ENCODE measurements around the gene ENTPD6. TPM values are rescaled to one million over a fixed set of nuclear protein-coding genes. Genes with fewer than 3 reads are reported as not detected.
"Not testable (repeated sequence)": the region's sequence is repeated elsewhere in the genome, so short reads cannot be mapped to it uniquely, and the experiment has no call there.

Gene ENTPD6
- total RNA-seq, 8 experiments from 2014 or later: 37.7 to 58.2 (median 53.1) TPM

DNA sequence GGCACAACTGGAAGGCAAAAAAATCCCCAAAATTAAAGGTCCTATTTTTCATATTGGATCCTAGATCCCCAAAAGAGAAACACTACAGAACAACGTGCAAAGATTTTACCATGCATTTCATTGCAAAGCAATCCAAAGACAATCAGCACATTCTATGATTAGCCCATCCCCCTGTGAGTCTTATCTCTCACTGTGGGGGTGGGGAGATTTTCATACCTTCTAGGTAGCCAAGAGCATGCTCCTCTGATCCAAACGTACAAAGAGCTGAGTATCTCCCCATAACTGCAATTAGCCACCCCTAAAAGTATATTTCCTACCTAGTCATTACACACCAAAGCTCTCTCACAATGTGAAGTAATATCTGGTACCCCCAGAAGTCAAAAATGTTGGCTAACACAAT lies 22.2 kb upstream of the ENTPD6 start:
- in situ Hi-C loops (cut with MboI; ENCODE audit: low pct_unique_long_range_greater_than_20kb in 2 of 9, low sequenced_read_pairs in 9 of 9, unreplicated experiment in 9 of 9): loop anchor here in 2 of 9 experiments (10.0 to 25.0 kb wide), 2 partner anchors 99 to 186 kb away; partner anchors contain the start of gene APMAP (in 1 of the 2)
- no peak overlapping the region for H3K27ac ChIP-seq
- no peaks in the 10 kb centered on the region for H3K4me1 ChIP-seq (replicated peaks in 1 of 2)
- no peak for ATAC-seq (replicated peaks in 6 of 8)
- H3K4me3 ChIP-seq: no peak overlapping the region
- WGBS, 10 experiments: 0 to 63% (median 41%) methylated on average over 1 to 2 of the region's 2 CpGs; no CpG with 5 or more reads in 2 of the 10 experiments

DNA sequence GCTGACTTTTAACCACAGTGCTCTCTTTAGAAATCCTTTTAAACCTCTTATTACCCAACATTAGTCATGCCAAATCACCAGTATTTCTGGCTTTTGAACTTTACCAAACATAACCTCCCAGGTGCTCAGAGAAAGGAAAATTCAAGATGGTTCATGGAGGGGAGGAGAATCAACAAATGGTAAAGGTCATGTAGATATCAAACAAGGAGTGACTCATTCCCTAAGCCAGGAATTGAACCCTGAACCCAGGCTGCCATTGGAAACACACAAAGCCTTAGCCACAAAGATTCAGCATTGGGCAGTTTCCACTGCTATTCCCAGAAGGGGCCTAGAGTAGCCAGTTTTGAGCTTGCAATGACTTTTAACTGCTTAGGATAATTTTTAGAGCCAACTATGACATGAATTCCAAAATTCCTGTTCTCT lies 21.6 kb upstream of the ENTPD6 start:
- Histone ChIP-seq H3K4me1 (replicated peaks in 1 of 2) (no peaks in the 10 kb centered on the region), H3K27ac (no peak overlapping the region), H3K4me3 (no peak overlapping the region)
- in situ Hi-C loops (cut with MboI; ENCODE audit: low pct_unique_long_range_greater_than_20kb in 2 of 9, low sequenced_read_pairs in 9 of 9, unreplicated experiment in 9 of 9): loop anchor here in 2 of 9 experiments (10.0 to 25.0 kb wide), 2 partner anchors 99 to 187 kb away; partner anchors contain the start of gene APMAP (in 1 of the 2)
- ATAC-seq (replicated peaks in 6 of 8): no peak

DNA sequence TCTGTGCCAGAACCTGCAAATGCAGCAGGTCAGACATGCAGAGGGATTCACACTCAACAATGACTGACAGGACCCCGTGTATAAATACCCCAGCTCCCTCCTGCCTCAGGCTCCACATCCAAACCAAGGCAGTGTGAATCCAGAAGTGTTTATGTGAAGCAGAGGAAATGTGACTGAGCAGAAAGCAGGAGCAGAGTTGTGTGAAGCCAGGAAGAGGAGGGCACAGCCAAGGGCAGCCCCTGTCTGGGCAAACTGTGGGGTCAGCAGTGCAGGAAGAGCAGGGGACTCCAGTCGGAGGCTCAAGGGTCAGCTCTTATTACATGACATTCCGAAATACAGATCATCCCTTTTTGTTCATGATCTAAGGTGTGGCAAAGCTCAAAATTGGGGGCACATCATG lies 19.3 kb upstream of the ENTPD6 start:
- 18 to 83% (median 67%) methylated on average over 1 to 3 of the region's 3 CpGs; no CpG with 5 or more reads in 4 of the 10 experiments for WGBS, 10 experiments
- in situ Hi-C loops (cut with MboI; ENCODE audit: low pct_unique_long_range_greater_than_20kb in 2 of 9, low sequenced_read_pairs in 9 of 9, unreplicated experiment in 9 of 9): loop anchor here in 3 of 9 experiments (10.0 to 25.0 kb wide), 2 partner anchors 101 to 189 kb away; partner anchors contain the start of gene APMAP (in 2 of the 3)
- Histone ChIP-seq H3K4me3 (no peak overlapping the region), H3K4me1 (replicated peaks in 1 of 2) (no peaks in the 10 kb centered on the region), H3K27ac (no peak overlapping the region)
- ATAC-seq (replicated peaks in 6 of 8): no peak

DNA sequence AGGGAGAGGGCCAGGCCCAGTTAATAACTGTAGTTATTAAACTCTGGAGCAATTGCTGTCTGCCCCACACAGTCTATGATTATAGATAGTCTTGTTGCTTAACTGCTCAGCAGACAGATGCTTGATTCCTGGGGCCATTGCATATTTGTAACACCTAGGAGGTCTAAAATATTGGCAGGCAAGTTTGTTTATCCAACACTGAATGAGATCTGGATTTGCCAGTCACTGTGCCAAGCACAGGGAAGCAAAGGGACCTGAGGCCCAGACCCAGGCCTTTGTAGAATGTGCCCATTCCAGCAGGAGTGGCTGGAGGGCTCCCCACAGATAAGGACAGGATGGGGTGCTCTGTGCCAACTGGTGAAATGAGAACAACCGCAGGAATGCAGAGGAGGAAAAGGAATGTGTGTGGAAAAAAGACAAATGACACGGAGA lies 17.6 kb upstream of the ENTPD6 start:
- 52 to 100% (median 91%) methylated on average over 2 of the region's 2 CpGs; no CpG with 5 or more reads in 2 of the 10 experiments for WGBS, 10 experiments
- in situ Hi-C loops (cut with MboI; ENCODE audit: low pct_unique_long_range_greater_than_20kb in 2 of 9, low sequenced_read_pairs in 9 of 9, unreplicated experiment in 9 of 9): loop anchor here in 3 of 9 experiments (10.0 to 25.0 kb wide), 2 partner anchors 103 to 191 kb away; partner anchors contain the start of gene APMAP (in 2 of the 3)
- Histone ChIP-seq H3K27ac (no peak overlapping the region), H3K4me1 (replicated peaks in 1 of 2) (no peaks in the 10 kb centered on the region), H3K4me3 (no peak overlapping the region)
- ATAC-seq (replicated peaks in 6 of 8): no peak

DNA sequence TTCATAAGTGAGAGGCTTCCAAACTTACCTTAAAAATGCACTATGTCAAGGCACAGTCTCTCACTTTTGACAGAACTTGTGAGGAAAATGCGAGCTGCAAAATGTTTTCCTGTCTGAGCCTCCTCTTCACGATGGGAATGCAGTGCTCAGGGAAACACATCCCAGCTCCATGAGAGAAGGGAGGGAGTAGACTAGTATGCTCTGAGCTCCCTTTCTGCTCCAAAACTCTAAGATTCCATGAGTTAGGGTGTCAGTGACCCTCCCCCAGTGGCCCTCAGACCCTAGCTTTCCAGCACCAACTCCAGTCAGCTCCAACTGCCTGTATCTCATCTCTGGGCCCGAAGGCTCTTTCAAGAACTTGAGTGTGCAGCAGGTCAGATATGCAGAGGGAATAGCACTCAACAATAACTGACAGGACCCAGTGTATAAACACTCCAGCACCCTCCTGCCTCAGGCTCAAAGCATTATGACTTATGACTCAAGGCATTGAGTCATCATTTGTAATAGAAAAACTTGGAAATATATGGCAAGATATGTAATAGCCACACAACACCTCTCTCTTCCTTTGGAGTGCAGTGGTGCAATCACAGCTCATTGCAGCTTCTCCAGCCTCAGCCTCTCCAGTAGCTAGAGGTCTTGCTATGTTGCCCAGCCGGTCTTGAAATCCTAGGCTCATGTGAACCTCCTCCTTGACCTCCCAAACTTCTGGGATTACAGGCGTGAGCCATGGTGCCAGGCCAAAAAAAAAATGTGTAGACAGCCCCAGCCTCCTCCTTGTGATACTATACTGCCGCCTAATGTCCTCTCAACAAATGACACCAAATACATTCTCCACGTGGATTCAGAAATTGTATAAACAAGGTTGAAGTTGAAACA lies 16.7 kb upstream of the ENTPD6 start:
- H3K27ac ChIP-seq: no peak overlapping the region
- H3K4me3 ChIP-seq: no peak overlapping the region
- in situ Hi-C loops (cut with MboI; ENCODE audit: low pct_unique_long_range_greater_than_20kb in 2 of 9, low sequenced_read_pairs in 9 of 9, unreplicated experiment in 9 of 9): loop anchor here in 3 of 9 experiments (10.0 to 25.0 kb wide), 2 partner anchors 104 to 192 kb away; partner anchors contain the start of gene APMAP (in 2 of the 3)
- H3K4me1 ChIP-seq (replicated peaks in 1 of 2): no peaks in the 10 kb centered on the region
- WGBS, 10 experiments: 0 to 55% (median 28%) methylated on average over 1 to 5 of the region's 7 CpGs; no CpG with 5 or more reads in 1 of the 10 experiments
- peak; percentile 77 to 98 (median 86) for ATAC-seq (replicated peaks in 6 of 8)

DNA sequence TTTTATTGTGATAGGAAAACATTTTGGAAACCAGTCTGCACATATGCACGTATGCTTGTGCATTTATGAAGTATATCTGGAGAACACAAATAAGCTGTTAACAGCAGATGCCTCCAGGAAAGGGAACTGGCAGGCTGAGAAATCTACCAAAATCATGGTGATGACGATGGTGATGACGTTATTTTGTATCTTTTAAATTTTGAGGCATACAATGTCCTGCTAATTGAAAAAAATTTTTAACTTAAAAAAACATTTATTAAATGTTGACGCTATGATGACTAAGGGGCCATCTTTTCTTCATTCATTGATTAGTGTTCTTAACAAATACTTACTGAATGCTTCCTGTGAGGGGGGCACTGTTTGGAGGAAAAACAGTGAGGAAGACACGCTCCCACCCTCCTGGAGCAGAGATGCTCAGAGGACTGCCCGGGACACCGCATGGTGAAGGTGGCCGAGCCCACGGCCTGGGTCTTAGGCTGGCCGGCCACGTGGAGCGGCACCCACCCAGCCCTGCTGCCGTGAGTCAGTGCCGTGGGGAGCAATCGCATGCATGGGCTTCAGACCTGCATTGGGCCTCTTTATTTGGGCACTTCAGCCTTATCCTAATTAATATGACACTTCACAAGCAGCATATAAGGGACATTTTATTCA lies 15.9 kb upstream of the ENTPD6 start:
- Histone ChIP-seq H3K27ac (no peak overlapping the region), H3K4me1 (replicated peaks in 1 of 2) (no peaks in the 10 kb centered on the region), H3K4me3 (no peak overlapping the region)
- ATAC-seq (replicated peaks in 6 of 8): no peak
- in situ Hi-C loops (cut with MboI; ENCODE audit: low pct_unique_long_range_greater_than_20kb in 2 of 9, low sequenced_read_pairs in 9 of 9, unreplicated experiment in 9 of 9): loop anchor here in 3 of 9 experiments (10.0 to 25.0 kb wide), 2 partner anchors 105 to 192 kb away; partner anchors contain the start of gene APMAP (in 2 of the 3)
- WGBS, 10 experiments: 4 to 100% (median 40%) methylated on average over 1 to 11 of the region's 15 CpGs; no CpG with 5 or more reads in 1 of the 10 experiments

DNA sequence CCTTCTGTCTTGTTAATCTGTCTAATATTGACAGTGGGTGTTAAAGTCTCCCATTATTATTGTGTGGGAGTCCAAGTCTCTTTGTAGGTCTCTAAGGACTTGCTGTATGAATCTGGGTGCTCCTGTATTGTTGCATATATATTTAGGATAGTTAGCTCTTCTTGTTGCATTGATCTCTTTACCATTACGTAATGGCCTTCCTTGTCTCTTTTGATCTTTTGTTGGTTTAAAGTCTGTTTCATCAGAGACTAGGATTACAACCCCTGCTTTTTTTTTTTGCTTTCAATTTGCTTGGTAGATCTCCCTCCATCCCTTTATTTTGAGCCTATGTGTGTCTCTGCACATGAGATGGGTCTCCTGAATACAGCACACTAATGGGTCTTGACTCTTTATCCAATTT lies 11.1 kb upstream of the ENTPD6 start:
- not testable (repeated sequence) for ATAC-seq (replicated peaks in 6 of 8); H3K4me3 ChIP-seq; H3K4me1 ChIP-seq (replicated peaks in 1 of 2); H3K27ac ChIP-seq
- in situ Hi-C loops (cut with MboI; ENCODE audit: low pct_unique_long_range_greater_than_20kb in 2 of 9, low sequenced_read_pairs in 9 of 9, unreplicated experiment in 9 of 9): loop anchor here in 2 of 9 experiments (25.0 kb wide), 1 partner anchor 197 kb away; the partner anchor contains the start of gene APMAP (in 2 of the 2)
- 0 to 86% (median 38%) methylated on average over 1 of the region's 1 CpG; no CpG with 5 or more reads in 4 of the 10 experiments for WGBS, 10 experiments

DNA sequence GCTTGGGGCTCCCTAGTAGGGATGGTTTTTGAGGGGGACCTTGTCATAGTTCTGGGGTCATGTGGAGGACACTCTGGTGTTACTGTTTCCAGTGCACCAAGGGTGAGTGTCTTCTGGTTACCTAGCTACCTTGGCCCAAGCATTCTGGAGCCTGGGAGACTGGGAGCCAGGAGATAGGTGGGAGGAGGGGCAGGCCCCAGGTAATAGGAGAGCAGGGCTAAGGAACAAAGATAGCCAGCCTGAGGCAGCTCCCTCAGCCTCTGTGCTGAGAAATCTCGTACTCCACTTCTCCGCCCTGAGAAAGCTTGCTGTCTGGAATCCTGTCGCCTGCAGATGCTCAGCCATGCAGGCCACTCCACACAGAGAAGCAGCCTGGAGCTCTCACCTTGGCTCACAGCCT lies 8.3 kb upstream of the ENTPD6 start:
- no peaks in the 10 kb centered on the region for H3K4me1 ChIP-seq (replicated peaks in 1 of 2)
- peak in 1 of 8 experiments; percentile 52 for ATAC-seq (replicated peaks in 6 of 8)
- no peak overlapping the region for H3K27ac ChIP-seq
- 91% methylated on average over 3 of the region's 3 CpGs; no CpG with 5 or more reads in 9 of the 10 experiments for WGBS, 10 experiments
- in situ Hi-C loops (cut with MboI; ENCODE audit: low pct_unique_long_range_greater_than_20kb in 2 of 9, low sequenced_read_pairs in 9 of 9, unreplicated experiment in 9 of 9): loop anchor here in 2 of 9 experiments (25.0 kb wide), 1 partner anchor 200 kb away; the partner anchor contains the start of gene APMAP (in 2 of the 2)
- no peak overlapping the region for H3K4me3 ChIP-seq

DNA sequence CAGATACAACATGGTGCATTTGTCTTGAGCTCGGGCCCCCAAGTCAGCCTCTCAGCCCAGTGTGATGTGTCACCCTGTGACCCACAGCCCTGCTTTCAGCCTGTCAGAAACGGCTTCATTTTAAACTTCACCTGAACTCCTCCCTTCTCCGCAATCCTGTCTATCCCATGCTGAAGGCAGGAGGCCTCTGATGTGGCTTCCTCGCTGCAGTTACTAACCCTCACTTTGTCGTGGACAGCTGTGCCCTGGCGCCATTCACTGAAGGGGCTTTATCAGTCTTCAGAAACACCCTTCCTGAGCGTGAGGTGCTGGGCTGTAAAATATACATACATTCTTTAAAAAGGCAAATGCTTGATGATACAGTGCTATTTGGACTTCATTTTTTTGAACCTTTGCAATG lies 7.9 kb upstream of the ENTPD6 start:
- Histone ChIP-seq H3K27ac (no peak overlapping the region), H3K4me1 (replicated peaks in 1 of 2) (no peaks in the 10 kb centered on the region), H3K4me3 (no peak overlapping the region)
- no peak for ATAC-seq (replicated peaks in 6 of 8)
- in situ Hi-C loops (cut with MboI; ENCODE audit: low pct_unique_long_range_greater_than_20kb in 2 of 9, low sequenced_read_pairs in 9 of 9, unreplicated experiment in 9 of 9): loop anchor here in 2 of 9 experiments (25.0 kb wide), 1 partner anchor 200 kb away; the partner anchor contains the start of gene APMAP (in 2 of the 2)
- WGBS, 10 experiments: 40 to 91% (median 80%) methylated on average over 1 to 7 of the region's 7 CpGs; no CpG with 5 or more reads in 3 of the 10 experiments

DNA sequence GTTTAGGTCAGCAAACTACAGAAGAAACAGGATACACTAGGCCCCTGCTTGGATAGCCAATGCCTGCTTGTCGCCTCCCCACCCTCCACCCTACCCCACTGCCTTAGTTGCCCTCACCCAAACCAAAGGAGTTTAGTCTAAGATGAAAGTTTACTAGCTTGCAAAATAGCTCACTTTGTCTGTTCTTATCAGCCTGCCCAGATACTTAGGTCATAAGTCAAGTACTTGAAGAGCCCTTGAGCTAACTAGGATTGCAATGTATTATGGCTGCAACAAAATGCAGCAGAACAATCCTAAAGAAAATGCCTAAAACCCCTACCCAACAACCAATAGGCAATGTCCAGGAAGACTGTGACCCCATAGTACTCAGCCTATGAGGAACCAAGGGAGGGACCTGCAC lies 7.3 kb upstream of the ENTPD6 start:
- in situ Hi-C loops (cut with MboI; ENCODE audit: low pct_unique_long_range_greater_than_20kb in 2 of 9, low sequenced_read_pairs in 9 of 9, unreplicated experiment in 9 of 9): loop anchor here in 2 of 9 experiments (25.0 kb wide), 1 partner anchor 201 kb away; the partner anchor contains the start of gene APMAP (in 2 of the 2)
- Histone ChIP-seq H3K4me1 (replicated peaks in 1 of 2) (no peaks in the 10 kb centered on the region), H3K27ac (no peak overlapping the region), H3K4me3 (no peak overlapping the region)
- WGBS, 10 experiments: 14 to 78% (median 40%) methylated on average over 1 of the region's 1 CpG; no CpG with 5 or more reads in 7 of the 10 experiments
- ATAC-seq (replicated peaks in 6 of 8): no peak

DNA sequence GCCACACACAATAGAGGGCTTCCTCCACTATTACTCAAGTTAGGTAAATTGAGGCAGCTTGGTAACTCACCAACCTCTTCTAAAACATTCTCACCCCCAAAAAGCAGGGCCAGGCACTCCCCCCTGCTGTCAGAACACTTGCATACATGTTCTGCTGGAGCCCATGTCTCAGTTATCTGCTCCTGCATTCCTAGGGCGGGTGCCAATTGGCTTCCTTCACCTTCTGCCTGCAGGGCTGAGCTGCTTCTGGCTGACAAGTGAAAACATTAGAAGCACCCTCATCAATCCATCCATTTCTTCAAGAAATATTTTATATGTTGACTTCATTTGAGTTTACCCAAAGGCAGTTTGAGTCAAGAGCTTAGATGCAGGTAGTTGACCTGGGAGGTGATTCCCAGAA lies 4.5 kb upstream of the ENTPD6 start:
- peaks cover 0 to 4% of the 10 kb centered on the region in 2 donors for H3K4me1 ChIP-seq (replicated peaks in 1 of 2)
- no peak for ATAC-seq (replicated peaks in 6 of 8)
- 40 to 67% (median 60%) methylated on average over 1 of the region's 1 CpG; no CpG with 5 or more reads in 6 of the 10 experiments for WGBS, 10 experiments
- H3K4me3 ChIP-seq: no peak overlapping the region
- no peak overlapping the region for H3K27ac ChIP-seq
- in situ Hi-C loops (cut with MboI; ENCODE audit: low pct_unique_long_range_greater_than_20kb in 2 of 9, low sequenced_read_pairs in 9 of 9, unreplicated experiment in 9 of 9): loop anchor here in 2 of 9 experiments (25.0 kb wide), 1 partner anchor 204 kb away; the partner anchor contains the start of gene APMAP (in 2 of the 2)

DNA sequence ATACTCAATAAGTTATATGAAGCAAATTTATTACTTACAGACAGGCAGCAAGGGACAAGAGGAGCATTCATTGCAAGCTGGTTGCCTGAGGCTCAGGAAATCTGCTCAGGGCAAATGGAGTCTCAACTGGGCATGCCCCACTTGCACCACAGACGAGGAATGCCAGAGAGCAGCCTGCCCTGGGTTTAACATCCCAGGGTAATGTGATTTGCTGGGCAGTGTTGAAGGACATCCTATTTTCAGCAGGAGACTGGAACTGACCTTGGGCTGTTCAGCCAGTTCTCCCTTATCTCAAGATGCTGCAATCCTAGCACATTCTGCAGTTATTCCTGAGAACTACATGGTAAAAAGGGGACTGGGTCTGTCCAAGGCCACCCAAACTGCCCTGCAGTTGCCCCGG lies 3.8 kb upstream of the ENTPD6 start:
- H3K4me3 ChIP-seq: no peak overlapping the region
- ATAC-seq (replicated peaks in 6 of 8): no peak
- peaks cover under 1 to 5% of the 10 kb centered on the region in 2 donors for H3K4me1 ChIP-seq (replicated peaks in 1 of 2)
- WGBS, 10 experiments: 92% methylated on average over 2 of the region's 2 CpGs; no CpG with 5 or more reads in 9 of the 10 experiments
- no peak overlapping the region for H3K27ac ChIP-seq
- in situ Hi-C loops (cut with MboI; ENCODE audit: low pct_unique_long_range_greater_than_20kb in 2 of 9, low sequenced_read_pairs in 9 of 9, unreplicated experiment in 9 of 9): loop anchor here in 2 of 9 experiments (25.0 kb wide), 1 partner anchor 204 kb away; the partner anchor contains the start of gene APMAP (in 2 of the 2)

All from motor neuron (in vitro differentiated cells).